Activated CD4-positive, CD25-positive, alpha-beta regulatory T cell treated with anti-CD3 and anti-CD28 coated beads, Interleukin-2, amount 50 U/mL, for 24 hours (primary cell): ENCODE results near the gene FAM114A1.

Experiments used
- ATAC-seq, 2 donors: fragments of 150-1000 bp; cut with Tn5 transposase; one replicate each; pipeline ENCODE4 v1.10.0; 2021; ENCODE audit warnings: mild to moderate bottlenecking in 1 of 2, moderate library complexity in 1 of 2

FAM114A1 gene

DNA sequence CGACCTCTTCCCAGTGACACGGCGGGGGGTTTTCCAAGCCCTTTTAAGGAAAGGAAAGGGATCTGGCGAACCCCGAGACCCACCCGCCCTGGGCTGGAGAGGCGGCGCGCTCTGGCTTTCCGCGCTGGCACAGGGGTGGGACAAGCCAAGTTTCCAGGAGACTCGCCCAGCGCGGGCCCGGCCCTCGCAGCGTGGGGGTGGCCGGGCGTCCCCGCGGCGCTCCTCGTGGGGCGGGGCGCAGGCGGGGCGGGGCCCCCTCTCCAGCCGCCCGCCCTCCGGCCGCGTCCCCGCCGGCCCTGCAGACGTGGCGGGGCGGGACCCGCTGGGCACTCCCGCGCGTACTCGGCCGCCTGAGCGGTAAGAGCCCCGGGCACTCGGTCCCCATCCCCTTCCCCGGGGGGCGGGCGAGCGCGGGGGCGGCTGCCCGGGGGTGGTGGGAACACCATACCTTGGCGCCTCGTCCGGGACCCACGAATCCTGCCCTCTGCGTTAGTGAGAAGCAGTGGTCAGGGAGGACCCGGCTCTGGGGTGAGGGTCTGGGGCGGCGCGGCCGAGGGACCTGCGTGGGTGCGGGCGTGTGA is at the start of gene FAM114A1:
Gene FAM114A1 (plus strand): TSS at position 329 of the 581 bp plus-strand sequence. CDS start 10,273 bp downstream, outside the sequence.
- peak; percentile 66 to 70 for ATAC-seq

DNA sequence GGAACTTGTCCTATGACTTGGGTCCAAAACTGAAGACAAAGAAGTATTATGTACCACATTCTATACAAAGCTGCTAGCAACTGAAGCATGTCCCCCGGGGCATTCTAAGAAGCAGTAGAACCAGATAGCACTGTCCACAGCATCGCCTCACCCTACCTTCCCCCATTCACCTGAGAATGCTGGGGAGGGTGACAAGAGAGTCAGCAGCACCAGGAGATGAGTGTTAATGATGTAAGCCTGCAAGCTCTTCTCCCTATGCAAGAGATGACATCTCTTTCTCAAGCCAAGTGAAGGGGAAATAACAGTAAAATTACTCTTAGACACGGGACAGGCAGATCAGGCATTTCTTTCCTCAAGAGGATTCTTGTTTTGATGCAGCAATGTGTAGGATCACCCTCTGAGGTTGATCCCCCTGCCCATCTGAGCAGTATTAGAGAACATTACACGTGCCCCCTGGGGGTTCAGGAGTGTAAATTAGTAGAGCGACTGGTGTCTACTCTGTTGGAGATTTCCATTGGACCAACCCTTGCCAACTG is 49.1 kb upstream of the FAM114A1 start:
- peak in 1 of 2 donors; percentile 28 for ATAC-seq

DNA sequence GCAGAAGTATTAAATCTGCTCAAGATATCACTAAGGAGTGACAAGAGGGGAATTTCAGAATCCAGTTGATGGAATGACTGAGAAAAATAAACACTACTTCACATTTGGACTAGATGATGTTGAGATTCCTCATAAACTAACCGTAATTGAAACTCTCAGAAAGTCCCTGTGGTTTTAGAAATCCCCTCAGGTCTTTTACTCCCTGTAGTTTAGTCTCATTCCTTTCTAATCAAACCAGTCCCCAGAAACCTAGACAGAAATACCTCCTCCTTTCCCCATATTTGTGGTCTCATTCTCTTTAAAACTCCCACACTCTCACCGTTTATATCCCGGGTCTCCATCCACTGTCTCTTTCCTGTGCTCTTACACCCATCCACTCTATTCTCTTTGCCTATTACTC is 48.0 kb upstream of the FAM114A1 start:
- peak in 1 of 2 donors; percentile 58 for ATAC-seq

GRCh38 chr4:38820329-38821061 is 47.1 kb upstream of the FAM114A1 start:
- no peak for ATAC-seq

- ATAC-seq = no peak
Measured at GRCh38 chr4:38821739-38822138, 45.9 kb upstream of the FAM114A1 start.

- ATAC-seq = no peak
Measured at GRCh38 chr4:38822748-38823303, 44.8 kb upstream of the FAM114A1 start.

DNA sequence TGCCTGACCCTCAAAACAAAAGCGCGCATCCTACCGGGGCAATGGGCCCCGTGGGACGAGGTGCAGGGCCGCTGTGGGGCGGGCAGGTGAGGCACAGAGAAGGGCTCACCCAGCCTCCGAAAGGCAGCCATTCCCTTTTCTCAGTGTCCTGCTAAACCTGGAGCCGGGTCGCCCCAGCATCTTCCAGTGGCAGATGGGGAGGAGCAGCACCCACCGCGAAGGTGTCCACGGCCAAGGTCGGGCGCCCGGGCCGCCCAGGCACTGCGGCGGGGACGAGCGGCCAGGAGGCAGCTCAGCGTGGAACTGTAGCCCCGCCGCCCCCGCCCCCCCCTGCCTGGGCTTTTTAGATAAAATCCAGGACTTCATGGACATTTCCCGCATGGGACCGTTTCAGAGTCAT is 43.8 kb upstream of the FAM114A1 start:
- ATAC-seq = no peak

DNA sequence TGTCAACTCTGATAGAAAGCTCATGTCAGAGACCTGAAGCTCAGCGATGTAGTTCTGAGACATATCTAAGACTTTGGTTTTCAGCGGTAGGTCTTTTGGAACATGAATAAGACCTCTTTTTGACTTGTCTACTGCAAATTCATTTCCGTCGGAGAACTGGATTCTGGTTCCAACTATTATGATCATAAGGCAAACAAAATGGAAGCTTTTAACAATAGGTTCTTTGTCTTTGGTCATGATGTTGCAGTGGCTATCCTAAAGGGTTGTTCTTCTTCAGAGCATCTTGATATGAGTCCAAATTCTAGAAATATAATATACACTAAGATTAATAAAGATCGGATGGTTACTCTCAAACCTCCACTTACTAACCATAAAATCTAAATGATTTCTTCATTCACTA is 38.4 kb upstream of the FAM114A1 start:
- no peak for ATAC-seq

GRCh38 chr4:38831653-38832052 is 36.0 kb upstream of the FAM114A1 start:
- no peak for ATAC-seq

DNA sequence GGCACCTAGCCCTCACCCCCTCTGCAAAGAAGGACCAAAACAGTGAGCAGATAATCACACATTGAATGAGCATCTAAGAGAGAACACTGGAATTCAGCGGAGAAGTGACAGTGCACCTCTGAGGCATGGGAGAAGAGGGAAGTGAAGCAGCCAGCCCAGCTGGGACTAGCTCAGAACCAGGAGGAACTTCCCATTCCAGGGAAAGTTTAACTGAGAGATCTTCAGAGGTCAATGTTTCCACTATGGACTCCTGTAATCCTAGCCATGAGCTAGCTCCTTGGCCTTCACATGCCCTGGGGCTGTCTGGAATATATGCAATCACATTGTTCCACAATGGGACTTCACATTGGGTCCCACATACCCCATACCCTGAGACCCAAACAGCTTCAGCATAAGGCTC is 35.4 kb upstream of the FAM114A1 start:
- no peak for ATAC-seq

- no peak for ATAC-seq
Measured at GRCh38 chr4:38832624-38833528, 34.7 kb upstream of the FAM114A1 start.

- no peak for ATAC-seq
Measured at GRCh38 chr4:38834570-38834969, 33.0 kb upstream of the FAM114A1 start.

DNA sequence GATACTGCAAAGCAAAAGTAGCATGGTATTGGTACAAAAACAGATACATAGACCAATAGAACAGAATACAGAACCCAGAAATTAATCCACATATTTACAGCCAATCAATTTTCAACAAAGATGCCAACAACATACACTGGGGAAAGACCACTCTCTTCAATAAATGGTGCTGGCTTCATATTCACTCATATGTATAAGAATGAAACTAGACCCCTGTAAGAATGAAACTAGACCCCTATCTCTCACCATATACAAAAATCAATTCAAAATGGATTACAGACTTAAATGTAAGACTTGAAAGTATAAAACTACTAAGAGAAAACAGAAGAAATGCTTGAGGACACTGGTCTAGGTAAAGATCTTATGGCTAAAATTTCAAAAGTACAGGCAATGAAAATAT is 30.3 kb upstream of the FAM114A1 start:
- ATAC-seq = peak; percentile 66 to 71

- ATAC-seq = peak; percentile 82 to 83
Measured at GRCh38 chr4:38837849-38838248, 29.8 kb upstream of the FAM114A1 start.

- ATAC-seq = no peak
Measured at GRCh38 chr4:38842994-38843393, 24.6 kb upstream of the FAM114A1 start.

GRCh38 chr4:38846015-38846414 is 21.6 kb upstream of the FAM114A1 start:
- ATAC-seq = no peak

- no peak for ATAC-seq
Measured at GRCh38 chr4:38855466-38855865, 12.1 kb upstream of the FAM114A1 start.

GRCh38 chr4:38856046-38856445 is 11.6 kb upstream of the FAM114A1 start:
- no peak for ATAC-seq

DNA sequence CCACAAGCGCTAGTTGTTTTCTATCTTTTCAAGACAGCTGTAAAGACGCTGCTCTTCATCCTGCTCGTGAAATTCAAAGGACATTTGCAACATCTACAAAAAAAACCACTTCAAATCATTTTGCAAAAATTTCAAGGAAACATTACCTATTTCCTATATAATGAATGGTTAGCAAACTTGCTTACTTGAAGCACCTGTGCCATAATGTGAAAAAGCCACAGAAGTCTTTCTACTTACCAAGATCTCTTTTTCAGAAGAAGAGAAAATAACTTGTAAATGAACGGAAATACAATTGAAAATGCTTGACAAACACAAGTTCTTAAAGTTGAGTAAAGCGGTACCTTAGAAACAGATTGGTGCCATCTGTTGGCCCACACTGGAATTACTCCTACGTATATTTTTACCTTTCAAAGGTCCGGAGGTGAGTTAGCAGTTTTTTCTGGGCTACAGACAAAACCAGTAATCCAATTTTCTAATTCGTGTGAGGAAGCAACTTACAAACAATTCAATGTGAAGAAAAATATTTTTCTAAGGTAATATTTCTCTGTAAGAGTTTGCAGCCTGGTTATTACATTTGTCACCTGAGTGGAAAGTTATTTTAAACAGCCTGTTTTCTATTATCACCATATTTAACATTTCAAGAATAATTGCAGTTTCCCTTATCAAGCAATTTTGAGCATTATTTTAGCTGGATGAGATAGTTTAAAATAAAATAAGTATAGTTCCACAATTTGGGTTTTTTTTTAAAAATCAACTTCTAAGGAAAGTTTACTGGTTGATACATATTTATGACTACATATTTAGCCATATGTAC is 10.9 kb upstream of the FAM114A1 start, which contains the start of gene TLR6:
Gene TLR6 (minus strand): TSS at position 294 of the 814 bp plus-strand sequence. CDS start 27,344 bp downstream, outside the sequence.
- peak; percentile 31 to 48 for ATAC-seq

- peak; percentile 86 for ATAC-seq
Measured at GRCh38 chr4:38857354-38858096, 10.1 kb upstream of the FAM114A1 start.

- ATAC-seq = no peak
Measured at GRCh38 chr4:38858097-38858420, 9.5 kb upstream of the FAM114A1 start.
